GM21447 (cell line): Measurements from ENCODE around the gene HSPA9.

Experiments used
- ATAC-seq: cut with Tn5 transposase; IDR thresholded peaks from one replicate; pipeline ENCODE4 v1.9.1; 2021; ENCODE audit not compliant: unreplicated experiment

Gene HSPA9

DNA sequence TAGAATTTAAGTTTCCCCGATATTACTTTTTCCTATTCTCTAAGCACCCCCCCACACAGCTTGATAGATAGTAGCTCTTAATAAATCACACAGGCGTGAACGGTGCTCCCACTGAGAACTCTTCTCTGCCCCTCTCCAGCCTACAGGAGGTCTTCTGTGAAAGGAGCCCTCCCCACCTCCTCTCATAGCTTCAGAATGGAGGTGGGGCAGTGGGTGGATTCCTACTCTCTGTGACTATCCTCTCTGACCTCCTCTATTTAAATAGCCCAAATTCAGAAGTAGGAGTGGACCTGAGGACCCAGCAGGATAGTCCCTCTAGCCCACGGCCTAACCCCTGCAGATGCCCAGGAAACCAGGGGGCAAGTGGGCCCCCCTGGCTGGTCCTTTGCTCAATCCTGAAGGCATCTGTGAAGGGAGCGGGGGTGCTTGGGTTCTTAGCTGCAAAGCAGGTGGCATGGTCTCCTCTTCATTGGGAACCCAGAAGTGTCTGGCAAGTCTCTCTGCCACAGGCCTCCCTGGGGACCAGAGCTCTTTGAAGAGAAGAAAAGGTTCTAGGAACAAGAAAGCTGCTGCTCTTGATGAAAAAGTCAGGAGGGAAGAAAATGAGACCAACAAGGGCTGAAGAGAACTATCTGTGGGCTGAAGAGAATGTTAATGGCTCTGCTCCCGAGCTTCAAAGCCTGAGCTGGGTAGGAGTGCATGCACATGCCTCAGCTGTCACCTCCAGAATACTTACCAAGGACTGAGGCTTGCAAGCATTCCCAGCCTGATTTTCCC lies 21.1 kb upstream of the HSPA9 start:
- no peak for ATAC-seq

- no peak for ATAC-seq
Observed at GRCh38 chr5:138595180-138595795, 20.1 kb upstream of the HSPA9 start.

DNA sequence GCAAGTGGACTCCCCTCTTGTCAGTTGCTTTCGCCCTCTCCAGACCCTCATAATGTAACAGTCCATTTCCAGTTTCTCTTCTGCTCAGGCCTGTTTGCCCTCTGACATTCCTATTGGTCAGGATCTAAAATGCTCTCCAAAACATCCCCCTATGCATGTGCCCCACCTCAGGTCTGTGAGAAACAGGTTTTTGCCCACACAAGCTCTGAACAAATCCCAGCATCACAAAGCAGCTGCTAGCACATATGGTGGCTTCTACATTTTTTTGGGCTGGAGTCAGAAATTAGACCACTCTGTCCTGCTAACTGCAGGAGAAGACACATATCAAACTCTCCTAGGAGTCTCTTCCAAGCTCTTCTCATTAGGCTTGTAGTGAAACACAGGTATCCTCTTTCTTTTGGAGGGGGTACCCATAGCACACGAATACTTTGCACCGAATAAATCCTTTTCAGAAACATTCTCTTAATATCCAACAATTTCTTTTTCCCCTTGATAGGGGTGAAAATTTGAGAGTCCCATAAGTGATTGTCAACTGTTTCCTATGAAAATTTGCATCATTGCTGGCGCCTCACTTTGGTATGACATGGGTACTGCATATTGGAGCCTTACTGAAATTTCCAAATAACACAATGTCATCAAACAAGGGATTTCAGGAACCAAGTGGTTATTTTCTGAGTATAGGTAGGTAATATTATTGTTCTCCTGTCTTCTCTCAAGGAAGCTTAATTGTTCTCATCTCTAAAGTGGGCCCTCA lies 19.3 kb upstream of the HSPA9 start:
- ATAC-seq, result no peak

- ATAC-seq, result no peak
Observed at GRCh38 chr5:138588013-138588788, 13.0 kb upstream of the HSPA9 start.

- ATAC-seq, result no peak
Observed at GRCh38 chr5:138585157-138585556, 10.0 kb upstream of the HSPA9 start.

DNA sequence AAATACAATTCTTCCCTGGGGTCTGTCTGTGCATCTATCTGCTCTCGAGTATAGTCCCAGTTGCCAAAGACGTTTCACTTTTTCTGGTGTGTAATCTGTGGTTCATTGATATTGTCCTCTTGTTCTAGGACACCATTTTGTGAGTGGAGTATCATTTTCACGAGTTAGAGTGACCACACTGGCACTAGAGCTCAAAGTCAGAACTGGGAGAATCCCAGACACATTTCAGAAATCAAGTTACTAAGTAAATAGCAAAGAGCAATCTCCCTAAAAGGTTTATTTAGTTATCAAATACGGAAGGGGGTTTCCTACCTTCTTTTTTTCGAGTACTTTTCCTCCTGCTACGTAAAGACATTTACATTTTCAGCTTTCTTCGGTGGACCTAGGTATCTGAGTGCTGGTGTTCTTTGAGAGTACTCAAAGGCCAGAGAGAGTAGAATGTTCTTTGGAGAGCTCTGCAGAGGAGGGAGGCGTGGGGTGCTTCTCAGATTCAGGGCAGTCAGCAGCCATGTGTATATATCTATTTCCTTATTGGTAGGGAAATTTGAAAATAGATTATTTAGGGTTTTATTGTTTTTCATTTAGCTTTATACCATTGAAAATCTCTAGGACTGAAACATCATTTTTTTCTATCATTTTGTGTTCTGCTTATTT lies 8.9 kb upstream of the HSPA9 start:
- no peak for ATAC-seq

GRCh38 chr5:138582959-138583358 lies 7.8 kb upstream of the HSPA9 start:
- no peak for ATAC-seq

GRCh38 chr5:138580777-138581176 lies 5.6 kb upstream of the HSPA9 start:
- no peak for ATAC-seq

DNA sequence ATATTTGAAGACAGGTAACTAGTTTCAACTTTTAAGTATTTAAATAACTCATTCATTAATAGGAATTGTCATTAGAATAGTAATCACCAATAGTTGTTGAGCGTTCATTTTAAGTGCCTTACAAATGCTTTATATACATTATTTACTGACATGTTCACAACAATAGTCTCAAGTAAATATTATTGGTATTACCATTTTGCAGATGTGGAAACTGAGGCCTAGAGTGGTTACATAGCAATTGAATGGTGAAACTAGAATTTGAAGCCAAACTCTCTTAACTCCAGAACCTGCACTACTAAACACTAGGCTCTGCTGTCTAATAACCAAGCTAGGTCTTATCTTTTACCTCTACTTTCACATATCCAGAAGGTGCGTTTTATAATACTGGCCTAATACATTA lies 4.8 kb upstream of the HSPA9 start:
- ATAC-seq, result no peak

GRCh38 chr5:138579517-138579863 lies 4.3 kb upstream of the HSPA9 start:
- ATAC-seq, result no peak

- ATAC-seq, result no peak
Observed at GRCh38 chr5:138577452-138577851, 2.3 kb upstream of the HSPA9 start.

DNA sequence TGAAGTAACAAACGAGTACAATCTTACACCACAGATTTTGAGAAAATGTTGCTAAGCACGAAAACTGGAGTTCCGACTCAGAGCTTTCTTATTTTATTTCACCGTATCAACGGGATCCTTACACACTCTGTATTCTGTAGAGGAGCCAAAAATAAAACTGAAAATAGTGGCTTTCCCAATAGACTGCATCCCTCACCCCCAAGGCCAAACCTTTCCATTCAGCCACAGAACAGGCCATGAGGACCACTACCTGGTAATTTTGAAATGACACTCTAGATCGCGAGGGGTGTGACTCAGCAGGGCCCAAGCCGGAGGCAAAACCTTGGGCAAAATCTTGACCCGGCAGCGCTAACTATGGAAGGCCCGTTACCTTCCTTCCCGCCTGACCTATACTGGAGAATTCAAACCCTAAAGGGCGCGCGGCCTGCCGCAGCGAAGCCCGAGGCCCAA lies 432 bp downstream of the HSPA9 start:
- ATAC-seq, result no peak

GRCh38 chr5:138573949-138574670 lies 1.1 kb downstream of the HSPA9 start:
- ATAC-seq, result no peak

- ATAC-seq, result no peak
Observed at GRCh38 chr5:138573223-138573622, 2.0 kb downstream of the HSPA9 start.

- no peak for ATAC-seq
Observed at GRCh38 chr5:138570871-138571270, 4.3 kb downstream of the HSPA9 start.

DNA sequence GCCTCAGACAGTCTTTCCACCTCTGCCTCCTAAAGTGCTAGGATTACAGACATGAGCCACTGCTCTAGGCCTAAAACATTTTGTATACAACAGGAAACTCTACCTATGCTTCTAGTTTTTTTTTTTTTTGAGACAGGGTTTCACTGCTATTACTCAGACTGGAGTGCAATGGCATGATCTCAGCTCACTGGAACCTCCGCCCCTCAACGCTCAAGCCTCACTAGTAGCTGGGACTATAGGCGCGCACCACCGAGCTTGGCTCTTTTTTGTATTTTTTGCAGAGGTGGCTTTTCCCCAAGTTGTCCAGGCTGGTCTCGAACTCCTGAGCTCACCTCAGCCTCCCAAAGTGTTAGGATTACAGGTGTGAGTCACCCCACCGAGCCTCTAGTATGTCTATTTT lies 5.4 kb downstream of the HSPA9 start:
- no peak for ATAC-seq

- no peak for ATAC-seq
Observed at GRCh38 chr5:138568061-138568824, 7.0 kb downstream of the HSPA9 start.

- no peak for ATAC-seq
Observed at GRCh38 chr5:138566792-138567191, 8.4 kb downstream of the HSPA9 start.

GRCh38 chr5:138565100-138565821 lies 9.9 kb downstream of the HSPA9 start:
- no peak for ATAC-seq
